ENCODE results near the gene IL19.

DNA sequence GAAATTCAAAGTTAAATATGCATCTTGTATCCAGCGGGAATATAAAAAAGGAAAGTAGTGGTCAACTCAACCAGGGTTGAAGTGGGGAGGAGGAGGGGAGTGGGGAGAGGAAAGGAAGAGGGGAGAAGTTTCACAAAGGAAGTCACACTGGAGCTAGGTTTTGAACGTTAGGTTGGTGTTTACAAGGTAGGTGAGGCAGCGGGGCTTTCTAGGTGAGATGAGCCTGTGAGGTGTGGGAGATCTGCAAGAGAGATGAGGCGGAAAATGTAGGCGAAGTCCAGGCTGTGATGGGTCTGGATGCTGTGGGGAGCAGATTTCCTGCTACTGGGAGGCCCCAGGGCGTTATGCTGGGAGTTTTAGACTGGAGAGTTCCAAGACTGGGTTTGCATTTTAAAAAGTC, 58.7 kb downstream of the IL19 start:
- TF ChIP-seq MTA1 (CRISPR knock-in tag; IDR thresholded peaks at IDR 0.05; ENCODE audit: borderline replicate concordance) (no peak), NBN (conservative IDR thresholded peaks at IDR 0.05) (no peak), CEBPG (CRISPR knock-in tag; IDR thresholded peaks at IDR 0.05) (no peak), CBX2 (IDR thresholded peaks at IDR 0.05; ENCODE audit: low read depth, low read length) (no peak), CBX2 (CRISPR knock-in tag; IDR thresholded peaks at IDR 0.05; ENCODE audit: low read depth) (no peak), ZNF326 (CRISPR knock-in tag; IDR thresholded peaks at IDR 0.05; ENCODE audit: borderline replicate concordance) (no peak), MYC (CRISPR knock-in tag; IDR thresholded peaks at IDR 0.05; ENCODE audit: borderline replicate concordance) (no peak), RELA (CRISPR knock-in tag; IDR thresholded peaks at IDR 0.05) (no peak), POLR2A (IDR thresholded peaks at IDR 0.05; ENCODE audit: insufficient read depth in 1 of 2, low read depth in 2 of 2, low read length in 2 of 2) (no peak), ATF3 (CRISPR knock-in tag; IDR thresholded peaks at IDR 0.05) (no peak), CEBPB (IDR thresholded peaks at IDR 0.05; ENCODE audit: borderline replicate concordance, low read depth, low read length) (no peak), SMC3 (IDR thresholded peaks at IDR 0.05; ENCODE audit: low read length) (no peak), ZFP37 (CRISPR knock-in tag; IDR thresholded peaks at IDR 0.05; ENCODE audit: borderline replicate concordance) (no peak), SRSF9 (IDR thresholded peaks at IDR 0.05; ENCODE audit: borderline replicate concordance, insufficient read depth, low read depth, low read length, poor library complexity, severe bottlenecking) (no peak), ZNF766 (CRISPR knock-in tag; IDR thresholded peaks at IDR 0.05; ENCODE audit: borderline replicate concordance) (no peak)
